AG04450 (cell line): ENCODE data around the gene RNU5B-1. TPM values are rescaled to one million over a fixed set of nuclear protein-coding genes. Genes with fewer than 3 reads are reported as not detected.
"Not testable (repeated sequence)": the region's sequence is repeated elsewhere in the genome, so short reads cannot be mapped to it uniquely, and the experiment has no call there.

Experiments
- CTCF ChIA-PET: fragments of 300-600, 350-600 bp; formaldehyde crosslinking; extraction: SDS; loops from one replicate; lab custom pipeline; 2022; ENCODE audit warnings: antibody characterized with exemption, inconsistent platforms; lab: Charles Lee
- POLR2A ChIA-PET: fragments of 350-600 bp; formaldehyde crosslinking; extraction: SDS; loops from one replicate; lab custom pipeline; 2021; ENCODE audit warnings: antibody characterized with exemption, inconsistent platforms; lab: Yijun Ruan, JAX
- DNase-seq: peaks from one replicate; pipeline ENCODE4 v3.0.0-alpha.2; 2011; ENCODE audit warnings: low read depth, low spot score
- H3K27ac ChIP-seq: one replicate; pipeline ENCODE4 v1.5.1; 2012; ENCODE audit warnings: low read depth, low read length, control low read depth
- H3K27me3 ChIP-seq: one replicate; pipeline ENCODE4 v1.6.0; 2012; ENCODE audit warnings: low read length; ENCODE audit not compliant: control insufficient read depth, insufficient read depth
- H3K4me3 ChIP-seq: 2 replicates; pipeline ENCODE4 v1.5.1; 2011; ENCODE audit warnings: mild to moderate bottlenecking, low read depth, low read length, control low read depth
- H3K9me3 ChIP-seq: 2 replicates; pipeline ENCODE4 v1.5.1; 2012; ENCODE audit warnings: low read length; ENCODE audit not compliant: control insufficient read depth, insufficient read depth
- CTCF ChIP-seq: IDR thresholded peaks from 2 replicates; pipeline ENCODE4 v1.5.1; 2011; ENCODE audit warnings: low read depth, low read length, control low read depth, inconsistent platforms
- polyA plus RNA-seq: library from polyadenylated mRNA; depleted of rRNA; stranded (reverse); fragments of >200 nt; gene quantifications from 2 replicates; pipeline ENCODE4 v1.2.3, GENCODE V29; 2011; rRNA removed
- small RNA-seq: library from RNA; depleted of rRNA; stranded (forward); fragments of <200 nt; gene quantifications from one replicate; pipeline ENCODE3, GENCODE V24; 2012; ENCODE audit warnings: low read depth; ENCODE audit not compliant: insufficient read length

Gene RNU5B-1
- polyA plus RNA-seq, 1 experiment, result not detected

- CTCF ChIA-PET, result no interaction called here
- Histone ChIP-seq H3K27me3 (peaks cover 17% of the 10 kb centered on the region), H3K9me3 (no peaks in the 10 kb centered on the region), H3K27ac (no peak overlapping the region), H3K4me3 (no peak overlapping the region)
- no peak for TF ChIP-seq CTCF
- POLR2A ChIA-PET, result no interaction called here
- DNase-seq, result no peak
Observed at GRCh38 chr15:65344914-65345275, 40.4 kb downstream of the RNU5B-1 start.

DNA sequence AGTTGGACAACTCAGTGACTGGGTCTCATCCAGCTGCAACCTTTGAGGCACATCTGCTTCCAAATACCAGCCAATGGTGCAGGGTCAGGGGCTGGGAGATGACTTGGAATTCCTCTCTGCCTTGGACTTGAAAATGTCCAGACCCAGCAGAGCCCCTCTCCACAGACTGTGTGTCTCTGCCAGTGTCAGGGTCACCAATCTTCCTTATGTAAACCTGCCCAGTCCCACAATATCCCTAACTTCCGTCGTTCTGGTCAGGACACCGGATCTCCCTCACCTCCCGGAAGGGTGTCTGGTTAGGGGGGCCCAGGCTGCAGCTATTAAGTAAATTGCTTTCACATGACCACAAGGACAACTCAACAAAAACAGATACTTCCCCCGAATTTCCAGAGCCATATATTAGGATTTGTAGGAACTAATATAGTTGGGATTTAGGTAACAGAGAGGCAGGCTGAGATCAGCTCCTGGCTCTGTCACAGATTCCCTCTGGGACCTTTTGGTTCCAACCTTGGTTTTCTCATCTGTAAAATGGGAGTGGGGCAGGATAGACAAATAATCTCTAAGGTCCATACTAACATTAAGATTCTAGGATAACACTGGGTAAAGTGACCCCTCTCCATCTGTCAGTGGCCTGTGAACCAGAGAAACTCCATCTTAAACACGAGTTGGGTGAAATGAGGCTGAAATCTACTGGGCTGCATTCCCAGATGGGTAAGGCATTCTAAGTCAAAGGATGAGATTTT lies 42.5 kb downstream of the RNU5B-1 start:
- CTCF ChIA-PET, result no interaction called here
- no peak for TF ChIP-seq CTCF
- peaks cover 15% of the 10 kb centered on the region for H3K27me3 ChIP-seq
- POLR2A ChIA-PET, result no interaction called here
- no peak overlapping the region for H3K4me3 ChIP-seq
- no peak overlapping the region for H3K27ac ChIP-seq
- no peak for DNase-seq
- no peaks in the 10 kb centered on the region for H3K9me3 ChIP-seq

DNA sequence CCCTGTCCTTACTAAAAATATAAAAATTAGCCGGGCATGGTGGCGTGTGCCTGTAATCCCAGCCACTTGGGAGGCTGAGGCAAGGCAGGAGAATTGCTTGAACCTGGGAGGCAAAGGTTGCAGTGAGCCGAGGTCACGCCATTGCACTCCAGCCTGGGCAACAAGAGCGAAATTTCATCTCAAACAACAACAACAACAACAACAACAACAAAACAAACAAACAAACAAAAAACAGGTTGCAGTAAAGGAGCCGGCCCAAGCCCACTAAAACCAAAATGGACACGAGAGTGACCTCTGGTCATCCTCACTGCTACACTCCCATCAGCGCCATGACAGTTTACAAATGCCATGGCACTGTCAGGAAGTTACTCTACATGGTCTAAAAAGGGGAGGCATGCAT lies 43.3 kb downstream of the RNU5B-1 start:
- CTCF ChIA-PET, POLR2A ChIA-PET, H3K4me3 ChIP-seq, DNase-seq, H3K9me3 ChIP-seq, H3K27ac ChIP-seq: not testable (repeated sequence)
- peaks cover 18% of the 10 kb centered on the region for H3K27me3 ChIP-seq

DNA sequence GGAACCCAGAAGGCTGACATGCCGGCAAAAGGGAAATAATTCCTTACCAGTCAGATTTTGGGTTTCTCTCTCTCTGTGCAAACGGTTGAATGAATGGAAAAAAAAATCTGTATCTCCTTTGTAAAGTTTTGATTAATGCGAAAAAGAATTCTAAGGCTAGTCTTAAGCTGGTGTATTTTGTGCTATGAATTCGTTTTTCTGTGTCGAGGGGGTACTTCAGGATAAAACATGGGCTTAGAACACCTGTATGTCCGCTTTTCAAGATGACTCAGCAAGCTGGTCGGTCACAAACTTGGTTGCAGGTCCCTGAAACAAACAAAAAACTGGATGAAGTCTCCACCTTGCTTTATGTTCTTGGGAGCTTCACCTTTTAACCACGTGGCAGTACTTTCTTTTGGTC lies 44.9 kb downstream of the RNU5B-1 start:
- POLR2A ChIA-PET, result interaction anchor here (0.6 kb wide), 1 partner anchor 164 kb away, joined by 4 read pairs; the partner anchor contains the start of gene CLPX
- CTCF ChIA-PET, result no interaction called here

GRCh38 chr15:65351972-65352371 lies 47.5 kb downstream of the RNU5B-1 start:
- H3K9me3 ChIP-seq, CTCF ChIA-PET, POLR2A ChIA-PET, H3K4me3 ChIP-seq, DNase-seq, H3K27ac ChIP-seq: not testable (repeated sequence)
- peaks cover 44% of the 10 kb centered on the region for H3K27me3 ChIP-seq

More for the DNA sequence above, 44.9 kb downstream of the RNU5B-1 start:
- no peak overlapping the region for H3K4me3 ChIP-seq
- no peak for TF ChIP-seq CTCF
- H3K27ac ChIP-seq, result no peak overlapping the region
- DNase-seq, result no peak
- peaks cover 26% of the 10 kb centered on the region for H3K27me3 ChIP-seq
- peaks cover 3% of the 10 kb centered on the region; the same call in 1 of the 2 replicates for H3K9me3 ChIP-seq

Small RNAs within 50 kb of the gene (small RNA-seq; reads per million reads assigned to genes)
- 140 reads per million, percentile 90 among the genes with 10 or more reads in this experiment for gene RNU5A-1
- gene RNU5B-1, result 25.8 reads per million, percentile 82 among the genes with 10 or more reads in this experiment
- gene SNORA24B, result 3.8 reads per million, percentile 35 among the genes with 10 or more reads in this experiment

Other genes with a start within 250 kb of the RNU5B-1 start
- 11.4 and 13.8 TPM in 2 replicates for gene RASL12, start 236.7 kb upstream of the RNU5B-1 start, polyA plus RNA-seq
- gene KBTBD13, start 227.9 kb upstream of the RNU5B-1 start, polyA plus RNA-seq, result not detected in 2 replicates
- 0.46 and 0.55 TPM in 2 replicates for gene UBAP1L, start 189.5 kb upstream of the RNU5B-1 start, polyA plus RNA-seq
- 15.8 and 18.0 TPM in 2 replicates for gene PDCD7, start 170.9 kb upstream of the RNU5B-1 start, polyA plus RNA-seq
- 39.2 and 58.3 TPM in 2 replicates for gene CLPX, start 119.3 kb upstream of the RNU5B-1 start, polyA plus RNA-seq
- gene CILP, start 93.2 kb upstream of the RNU5B-1 start, polyA plus RNA-seq, result 0.52 and 0.61 TPM in 2 replicates
- 4.5 and 5.3 TPM in 2 replicates for gene PARP16, start 17.8 kb upstream of the RNU5B-1 start, polyA plus RNA-seq
- not detected in 2 replicates for gene RNU5A-1, start 8.6 kb upstream of the RNU5B-1 start, polyA plus RNA-seq
- gene IGDCC3, start 73.3 kb downstream of the RNU5B-1 start, polyA plus RNA-seq, result 0.11 and 0.16 TPM in 2 replicates
- gene IGDCC4, start 118.3 kb downstream of the RNU5B-1 start, polyA plus RNA-seq, result 5.2 and 5.6 TPM in 2 replicates
- gene DPP8, start 213.0 kb downstream of the RNU5B-1 start, polyA plus RNA-seq, result 24.1 and 29.9 TPM in 2 replicates
- gene HACD3, start 225.8 kb downstream of the RNU5B-1 start, polyA plus RNA-seq, result 104 and 130 TPM in 2 replicates